ENCODE results near the gene ANKH.

The ANKH gene

GRCh38 chr5:14757850-14758249 lies 113.7 kb downstream of the ANKH start:
- DNase-seq, result no peak

GRCh38 chr5:14756478-14756877 lies 115.1 kb downstream of the ANKH start:
- DNase-seq, result no peak

- no peak for DNase-seq
Measured at GRCh38 chr5:14753947-14754346, 117.6 kb downstream of the ANKH start.

GRCh38 chr5:14753292-14753691 lies 118.3 kb downstream of the ANKH start:
- no peak for DNase-seq

- no peak for DNase-seq
Measured at GRCh38 chr5:14752497-14753071, 119.0 kb downstream of the ANKH start.

GRCh38 chr5:14750712-14751111 lies 120.9 kb downstream of the ANKH start:
- no peak for DNase-seq

- DNase-seq, result no peak
Measured at GRCh38 chr5:14749579-14750101, 121.9 kb downstream of the ANKH start.

- no peak for DNase-seq
Measured at GRCh38 chr5:14748180-14748900, 123.2 kb downstream of the ANKH start.

- DNase-seq, result no peak
Measured at GRCh38 chr5:14745753-14746152, 125.8 kb downstream of the ANKH start.

- DNase-seq, result no peak
Measured at GRCh38 chr5:14745188-14745563, 126.4 kb downstream of the ANKH start.

GRCh38 chr5:14744296-14745187 lies 127.0 kb downstream of the ANKH start:
- DNase-seq, result no peak

- no peak for DNase-seq
Measured at GRCh38 chr5:14743601-14744295, 127.8 kb downstream of the ANKH start.

- DNase-seq, result no peak
Measured at GRCh38 chr5:14742498-14742897, 129.1 kb downstream of the ANKH start.

- DNase-seq, result no peak
Measured at GRCh38 chr5:14741801-14742440, 129.7 kb downstream of the ANKH start.

GRCh38 chr5:14741131-14741530 lies 130.4 kb downstream of the ANKH start:
- no peak for DNase-seq

GRCh38 chr5:14739981-14740380 lies 131.6 kb downstream of the ANKH start:
- DNase-seq, result no peak

GRCh38 chr5:14739538-14739937 lies 132.0 kb downstream of the ANKH start:
- DNase-seq, result no peak

- DNase-seq, result no peak
Measured at GRCh38 chr5:14738050-14738449, 133.5 kb downstream of the ANKH start.

GRCh38 chr5:14737291-14737690 lies 134.3 kb downstream of the ANKH start:
- DNase-seq, result no peak

- DNase-seq, result no peak
Measured at GRCh38 chr5:14735944-14736343, 135.6 kb downstream of the ANKH start.

- DNase-seq, result no peak
Measured at GRCh38 chr5:14734396-14734795, 137.2 kb downstream of the ANKH start.

- no peak for DNase-seq
Measured at GRCh38 chr5:14733661-14734060, 137.9 kb downstream of the ANKH start.

Measured in effector CD8-positive, alpha-beta T cell (primary cell).